ENCODE results near the gene RBM48.
"Not testable (repeated sequence)": the region's sequence is repeated elsewhere in the genome, so short reads cannot be mapped to it uniquely, and the experiment has no call there.

RBM48 gene

DNA sequence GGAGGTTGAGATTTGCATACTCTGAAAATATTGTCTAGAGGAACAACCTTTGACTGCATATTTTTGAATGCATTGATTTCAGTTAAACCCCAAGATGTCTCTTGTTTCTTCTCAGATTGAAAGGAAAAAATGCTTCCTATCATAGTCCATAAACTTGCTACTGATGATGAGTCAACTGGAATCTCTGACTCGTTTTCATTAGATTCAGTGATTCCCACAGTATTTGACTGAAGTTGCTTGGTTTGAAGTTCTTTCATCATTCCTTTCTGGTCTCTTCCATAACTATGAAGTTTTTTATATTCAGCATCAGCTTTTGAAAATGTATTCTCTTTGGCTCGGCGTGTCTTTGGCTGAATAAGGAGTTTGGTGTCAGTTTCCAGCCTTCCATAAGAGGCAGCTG is 11.0 kb upstream of the RBM48 start:
- no peaks in the 10 kb centered on the region for H3K9me3 Mint-ChIP-seq
- H3K36me3 Mint-ChIP-seq = peaks cover 38% of the 10 kb centered on the region
- H3K27me3 Mint-ChIP-seq = no peaks in the 10 kb centered on the region
- no peaks in the 10 kb centered on the region for H3K4me1 Mint-ChIP-seq
- no peak overlapping the region for H3K4me3 Mint-ChIP-seq
- ATAC-seq = no peak
- H3K27ac Mint-ChIP-seq = no peak overlapping the region

DNA sequence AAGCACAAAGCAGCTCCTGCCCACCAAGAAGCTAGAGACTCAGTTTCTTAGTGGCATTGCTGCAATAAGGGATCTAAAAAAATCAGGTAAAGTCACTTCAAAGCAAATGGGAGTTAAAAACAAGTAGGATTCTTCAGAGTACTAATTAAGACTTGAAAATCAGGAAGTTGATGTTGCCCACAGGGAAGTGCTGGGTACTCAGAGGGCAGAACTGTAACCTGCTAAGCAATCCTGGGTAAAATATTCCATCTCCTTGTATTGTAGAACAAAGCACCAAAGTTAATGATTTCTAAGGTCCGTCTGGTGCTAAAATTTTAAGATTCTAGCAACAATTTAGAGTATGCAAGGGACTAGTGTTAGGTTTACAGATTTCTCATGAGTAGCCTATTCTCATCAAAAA is 8.6 kb upstream of the RBM48 start:
- Mint-ChIP-seq H3K4me1 (no peaks in the 10 kb centered on the region), H3K36me3 (peaks cover 27% of the 10 kb centered on the region), H3K27ac (no peak overlapping the region), H3K4me3 (no peak overlapping the region), H3K27me3 (no peaks in the 10 kb centered on the region), H3K9me3 (no peaks in the 10 kb centered on the region)
- no peak for ATAC-seq

DNA sequence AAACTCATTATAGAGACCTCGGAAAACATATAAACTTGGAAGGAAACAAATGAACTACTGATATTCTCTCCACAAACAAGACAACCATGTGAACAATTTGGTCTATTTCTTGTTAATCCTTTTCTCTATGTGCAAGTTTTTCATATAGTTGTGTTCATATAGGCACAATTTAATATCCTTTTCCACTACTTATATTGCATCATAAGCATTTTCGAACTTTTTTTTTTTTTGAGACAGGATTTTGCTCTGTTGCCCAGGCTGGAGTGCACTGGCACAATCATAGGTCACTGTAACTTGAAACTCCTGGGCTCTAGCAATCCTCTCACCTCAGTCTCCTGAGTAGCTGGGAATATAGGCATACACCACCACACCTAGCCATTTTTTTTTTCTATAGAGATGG is 5.5 kb upstream of the RBM48 start:
- H3K27me3 Mint-ChIP-seq = no peaks in the 10 kb centered on the region
- H3K4me3 Mint-ChIP-seq = no peak overlapping the region
- H3K36me3 Mint-ChIP-seq = peaks cover 8% of the 10 kb centered on the region
- H3K4me1 Mint-ChIP-seq = peaks cover 15% of the 10 kb centered on the region
- no peaks in the 10 kb centered on the region for H3K9me3 Mint-ChIP-seq
- no peak for ATAC-seq
- H3K27ac Mint-ChIP-seq = no peak overlapping the region

DNA sequence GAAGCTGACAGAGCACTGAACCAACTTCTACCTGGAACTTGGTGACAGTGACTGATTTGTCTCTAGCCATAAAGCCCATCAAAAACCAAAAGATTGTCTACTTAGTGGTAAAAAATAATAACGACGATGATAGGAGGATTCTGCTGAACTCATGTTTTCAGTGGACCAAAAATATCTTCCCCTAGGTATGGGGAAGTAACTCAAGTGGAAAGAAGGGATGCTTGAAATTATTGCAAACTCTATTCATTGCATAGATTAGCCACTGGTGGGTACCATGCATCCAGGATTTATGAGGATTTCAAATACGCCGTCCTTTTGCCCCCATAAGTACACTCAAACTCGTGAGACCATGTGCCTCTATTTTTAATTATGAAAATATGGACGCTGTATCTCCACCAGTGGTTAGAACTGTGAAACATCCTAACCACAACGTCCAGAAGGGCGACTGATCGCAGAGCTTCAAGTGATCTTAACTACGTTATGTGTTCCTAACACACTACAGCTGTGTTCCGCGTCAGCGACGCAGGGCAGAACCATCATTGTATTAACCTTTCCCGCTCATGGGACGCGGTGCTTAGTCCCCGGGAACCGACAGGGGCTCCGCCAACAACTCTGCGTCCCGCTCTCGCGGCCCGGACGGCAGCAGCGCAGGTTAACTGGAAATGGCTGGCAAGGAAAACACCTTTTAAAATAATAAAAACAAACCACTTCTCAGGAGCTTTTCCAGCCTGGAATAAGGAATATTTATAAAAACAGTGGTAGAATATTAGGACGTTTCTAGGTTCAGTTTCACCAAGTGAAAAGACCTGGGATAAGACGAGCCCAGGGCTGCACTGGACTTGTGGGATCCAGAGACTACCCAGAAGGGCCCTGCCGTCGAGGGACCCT is 1.1 kb upstream of the RBM48 start:
- no peaks in the 10 kb centered on the region for H3K27me3 Mint-ChIP-seq
- H3K36me3 Mint-ChIP-seq = peaks cover 14% of the 10 kb centered on the region
- H3K9me3 Mint-ChIP-seq = no peaks in the 10 kb centered on the region
- peak; percentile 55 for ATAC-seq
- peak overlapping the region; percentile 77 for H3K4me3 Mint-ChIP-seq
- peaks cover 15% of the 10 kb centered on the region for H3K4me1 Mint-ChIP-seq
- H3K27ac Mint-ChIP-seq = peak overlapping the region; percentile 83

DNA sequence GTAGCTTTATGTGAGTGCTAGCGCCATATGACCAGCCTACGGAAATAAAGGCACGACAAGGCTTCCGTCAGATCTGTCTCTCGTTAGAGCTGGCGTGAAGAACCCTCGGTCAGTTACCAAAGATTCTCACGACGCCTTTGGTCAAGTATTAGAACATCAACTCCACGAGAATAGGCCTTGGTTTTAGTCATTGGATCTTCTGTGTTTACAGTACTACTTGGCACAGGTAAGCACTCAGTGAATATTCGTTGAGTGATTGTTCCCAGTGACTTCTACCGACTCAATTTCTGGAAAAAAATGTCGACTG is 316 bp downstream of the RBM48 start:
- H3K9me3 Mint-ChIP-seq = no peaks in the 10 kb centered on the region

DNA sequence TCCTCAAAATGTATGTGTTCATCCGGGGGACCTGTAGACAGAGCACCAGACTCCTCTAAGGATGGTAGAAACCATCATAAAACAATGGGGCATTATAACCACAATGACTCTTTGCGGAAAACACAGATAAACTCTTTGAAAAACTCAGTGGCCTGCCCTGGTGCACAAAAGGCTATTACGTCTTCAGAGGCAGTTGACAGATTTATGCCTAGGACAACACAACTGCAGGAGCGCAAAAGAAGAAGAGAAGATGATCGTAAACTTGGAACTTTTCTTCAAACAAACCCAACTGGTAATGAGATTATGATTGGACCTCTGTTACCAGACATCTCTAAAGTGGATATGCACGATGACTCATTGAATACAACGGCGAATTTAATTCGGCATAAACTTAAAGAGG is 6.0 kb downstream of the RBM48 start:
- H3K36me3 Mint-ChIP-seq = peaks cover 63% of the 10 kb centered on the region
- H3K4me3 Mint-ChIP-seq = no peak overlapping the region
- ATAC-seq = no peak
- no peak overlapping the region for H3K27ac Mint-ChIP-seq
- H3K9me3 Mint-ChIP-seq = no peaks in the 10 kb centered on the region
- H3K27me3 Mint-ChIP-seq = no peaks in the 10 kb centered on the region
- H3K4me1 Mint-ChIP-seq = peaks cover 14% of the 10 kb centered on the region

More for the DNA sequence above, 316 bp downstream of the RBM48 start:
- peak overlapping the region; percentile 83 for H3K27ac Mint-ChIP-seq
- peak overlapping the region; percentile 77 for H3K4me3 Mint-ChIP-seq
- no peaks in the 10 kb centered on the region for H3K27me3 Mint-ChIP-seq
- ATAC-seq = no peak
- H3K4me1 Mint-ChIP-seq = peaks cover 15% of the 10 kb centered on the region
- H3K36me3 Mint-ChIP-seq = peaks cover 28% of the 10 kb centered on the region

DNA sequence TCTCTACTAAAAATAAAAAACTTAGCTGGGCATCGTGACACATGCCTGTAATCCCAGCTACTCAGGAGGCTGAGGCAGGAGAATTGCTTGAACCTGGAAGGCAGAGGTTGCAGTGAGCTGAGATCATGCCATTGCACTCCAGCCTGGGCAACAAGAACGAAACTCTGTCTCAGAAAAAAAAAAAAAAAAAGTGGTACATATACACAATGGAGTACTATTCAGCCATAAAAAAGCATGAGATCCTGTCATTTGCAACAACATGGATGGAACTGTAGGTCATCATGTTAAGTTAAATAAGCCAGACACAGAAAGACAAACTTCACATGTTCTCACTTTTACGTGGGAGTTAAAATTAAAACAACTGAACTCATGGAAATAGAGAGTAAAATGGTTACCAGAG is 14.9 kb downstream of the RBM48 start:
- not testable (repeated sequence) for H3K4me3 Mint-ChIP-seq, H3K9me3 Mint-ChIP-seq, H3K27ac Mint-ChIP-seq, ATAC-seq, H3K4me1 Mint-ChIP-seq, H3K27me3 Mint-ChIP-seq, H3K36me3 Mint-ChIP-seq

DNA sequence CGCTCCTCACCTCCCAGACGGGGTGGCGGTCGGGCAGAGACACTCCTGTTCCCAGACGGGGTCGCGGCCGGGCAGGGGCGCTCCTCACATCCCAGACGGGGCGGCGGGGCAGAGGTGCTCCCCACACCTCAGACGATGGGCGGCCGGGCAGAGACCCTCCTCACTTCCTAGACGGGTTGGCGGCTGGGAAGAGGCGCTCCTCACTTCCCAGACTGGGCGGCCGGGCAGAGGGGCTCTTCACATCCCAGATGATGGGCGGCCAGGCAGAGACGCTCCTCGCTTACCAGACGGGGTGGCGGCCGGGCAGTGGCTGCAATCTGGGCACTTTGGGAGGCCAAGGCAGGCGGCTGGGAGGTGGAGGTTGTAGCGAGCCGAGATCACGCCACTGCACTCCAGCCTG is 16.5 kb downstream of the RBM48 start:
- not testable (repeated sequence) for ATAC-seq, H3K9me3 Mint-ChIP-seq, H3K36me3 Mint-ChIP-seq, H3K4me1 Mint-ChIP-seq, H3K27ac Mint-ChIP-seq, H3K27me3 Mint-ChIP-seq, H3K4me3 Mint-ChIP-seq

DNA sequence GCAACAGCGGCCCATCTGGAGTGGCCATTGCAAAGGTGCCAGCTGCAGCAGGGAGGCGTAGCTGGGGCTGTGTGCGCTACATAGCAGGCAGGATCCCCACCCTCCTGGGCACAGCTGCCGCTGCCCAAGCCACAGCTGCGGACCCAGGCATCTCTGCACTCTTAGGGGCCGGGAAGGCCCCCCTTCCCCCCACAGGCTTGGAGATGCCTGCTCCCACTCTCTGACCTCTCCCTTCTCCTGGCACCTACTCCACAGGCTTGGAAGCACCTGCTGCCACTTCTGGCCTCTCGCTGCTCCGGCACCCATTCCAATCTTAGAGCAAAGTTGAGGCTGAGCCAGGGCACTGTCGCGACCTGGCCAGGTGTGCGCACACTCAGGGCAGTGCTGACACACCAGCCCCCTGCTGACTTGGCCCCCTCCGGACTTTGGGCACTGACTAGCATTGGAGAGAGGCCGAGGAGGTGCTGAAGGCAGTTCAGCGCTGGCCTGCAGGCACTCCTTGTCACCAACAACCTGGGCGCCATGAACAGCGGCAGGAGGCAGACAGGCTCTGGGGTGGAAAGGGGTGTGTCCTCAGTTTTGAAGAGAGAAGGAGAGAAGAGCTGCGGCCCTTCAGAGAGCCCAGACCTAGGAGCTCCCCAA is 18.4 kb downstream of the RBM48 start:
- Mint-ChIP-seq H3K36me3 (no peaks in the 10 kb centered on the region), H3K9me3 (peaks cover under 1% of the 10 kb centered on the region), H3K27me3 (no peaks in the 10 kb centered on the region), H3K4me1 (no peaks in the 10 kb centered on the region), H3K27ac (no peak overlapping the region), H3K4me3 (no peak overlapping the region)
- no peak for ATAC-seq

DNA sequence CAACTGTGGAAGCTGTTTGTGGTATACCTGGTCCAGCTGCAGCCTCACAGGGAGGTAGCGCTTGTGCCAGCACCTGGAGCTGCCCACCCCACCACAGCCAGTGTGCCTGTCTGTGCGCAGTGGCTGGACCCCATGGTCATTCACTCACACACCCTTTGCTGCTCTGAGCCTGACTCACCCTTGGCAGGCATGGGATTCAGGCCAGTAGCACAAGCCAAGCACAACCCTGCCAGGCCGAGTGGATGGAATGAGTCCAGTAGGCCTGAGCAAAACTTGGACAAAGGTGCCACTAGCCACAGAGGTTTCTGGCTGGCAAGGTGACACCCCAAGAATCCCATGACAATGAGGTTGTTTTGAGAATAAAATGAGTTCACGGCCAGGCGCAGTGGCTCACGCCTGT is 19.0 kb downstream of the RBM48 start:
- Mint-ChIP-seq H3K36me3 (no peaks in the 10 kb centered on the region), H3K27ac (no peak overlapping the region), H3K9me3 (no peaks in the 10 kb centered on the region), H3K4me1 (no peaks in the 10 kb centered on the region), H3K4me3 (no peak overlapping the region), H3K27me3 (no peaks in the 10 kb centered on the region)
- ATAC-seq = no peak

DNA sequence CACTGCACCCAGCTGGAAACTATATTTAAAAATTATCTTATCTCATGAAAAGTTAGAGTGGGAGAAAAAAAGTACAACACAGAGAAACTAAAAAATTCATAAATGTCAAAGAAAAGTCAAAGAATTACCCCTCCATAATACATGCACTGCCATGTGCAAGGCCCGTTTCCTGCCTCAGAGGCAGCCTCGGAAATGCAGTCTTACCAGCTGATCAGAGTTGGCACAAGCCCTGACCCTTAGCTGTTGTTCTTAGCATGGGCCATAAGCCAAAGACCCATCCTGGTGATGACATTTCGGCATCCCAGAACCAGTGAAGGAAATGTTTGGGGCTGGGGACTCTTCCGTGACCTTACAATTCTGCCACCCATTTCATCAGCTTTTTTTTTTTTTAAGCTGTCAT is 21.6 kb downstream of the RBM48 start:
- H3K4me1 Mint-ChIP-seq = no peaks in the 10 kb centered on the region
- no peak overlapping the region for H3K4me3 Mint-ChIP-seq
- H3K36me3 Mint-ChIP-seq = no peaks in the 10 kb centered on the region
- no peak for ATAC-seq
- no peak overlapping the region for H3K27ac Mint-ChIP-seq
- H3K9me3 Mint-ChIP-seq = no peaks in the 10 kb centered on the region
- no peaks in the 10 kb centered on the region for H3K27me3 Mint-ChIP-seq

DNA sequence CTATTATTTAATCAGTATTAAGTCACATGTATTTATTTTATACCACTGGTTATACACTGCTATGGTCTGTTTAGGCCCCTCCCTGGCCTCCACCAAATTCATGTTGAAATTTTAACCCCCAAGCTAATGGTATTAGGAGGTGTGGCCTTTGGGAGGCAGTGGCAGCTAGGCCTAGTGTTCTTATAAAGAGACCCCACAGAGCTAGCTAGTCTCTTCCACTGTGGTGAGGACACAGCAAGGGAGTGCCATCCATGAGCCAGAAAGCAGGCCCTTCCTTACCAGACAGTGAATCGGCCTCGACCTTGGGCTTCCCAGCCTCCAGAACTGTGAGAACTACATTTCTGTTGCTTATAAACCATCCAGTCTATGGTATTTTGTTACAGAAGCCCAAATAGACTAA is 28.7 kb downstream of the RBM48 start:
- Mint-ChIP-seq H3K9me3 (no peaks in the 10 kb centered on the region), H3K27ac (no peak overlapping the region), H3K27me3 (no peaks in the 10 kb centered on the region), H3K36me3 (peaks cover 9% of the 10 kb centered on the region), H3K4me1 (no peaks in the 10 kb centered on the region), H3K4me3 (no peak overlapping the region)
- no peak for ATAC-seq

DNA sequence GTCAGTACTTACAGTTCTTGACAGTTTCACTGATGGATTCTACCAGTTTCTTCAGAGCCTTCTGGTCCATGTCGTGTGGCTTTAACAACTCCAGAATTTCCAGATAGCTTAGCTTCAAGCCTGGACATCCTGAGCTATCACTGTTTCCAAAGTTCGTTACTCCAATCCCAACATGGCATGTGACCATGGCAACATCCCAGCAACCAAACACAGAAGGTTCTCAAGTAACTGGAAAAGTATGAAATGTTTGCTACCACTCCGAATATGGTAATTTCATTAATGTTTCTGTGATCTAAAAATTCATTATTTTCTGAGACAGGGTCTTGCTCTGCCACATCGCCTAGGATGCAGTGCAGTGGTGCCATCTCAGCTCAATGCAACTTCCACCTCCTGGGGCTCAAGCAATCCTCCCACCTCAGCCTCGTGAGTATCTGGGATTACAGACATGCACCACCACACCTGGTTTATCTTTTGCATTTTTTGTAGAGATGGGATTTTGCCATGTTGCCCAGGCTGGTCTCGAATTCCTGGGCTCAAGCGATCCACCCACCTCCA is 29.3 kb downstream of the RBM48 start:
- no peak for ATAC-seq
- Mint-ChIP-seq H3K4me3 (no peak overlapping the region), H3K36me3 (peaks cover 13% of the 10 kb centered on the region), H3K27ac (peak overlapping the region; percentile 46), H3K27me3 (no peaks in the 10 kb centered on the region), H3K4me1 (no peaks in the 10 kb centered on the region), H3K9me3 (no peaks in the 10 kb centered on the region)

DNA sequence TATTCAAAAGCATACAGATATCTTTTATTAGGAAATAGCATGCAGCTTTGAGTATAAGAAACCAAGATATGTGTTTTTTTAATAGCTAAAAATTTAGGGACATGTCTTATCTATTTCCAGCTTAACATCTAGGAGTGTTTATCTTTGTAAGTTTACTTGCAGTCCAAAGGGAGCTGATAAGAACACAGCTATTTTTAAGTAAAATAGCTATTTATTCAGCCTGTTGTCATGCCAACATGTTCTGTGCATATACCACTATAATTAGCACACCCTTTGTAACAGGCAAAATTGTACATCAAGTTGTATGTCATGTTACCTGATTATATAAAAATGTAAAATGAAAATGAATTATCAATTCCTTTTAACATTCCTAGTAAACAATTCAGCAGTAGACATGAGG is 32.0 kb downstream of the RBM48 start:
- Mint-ChIP-seq H3K27ac (no peak overlapping the region), H3K4me1 (no peaks in the 10 kb centered on the region), H3K27me3 (no peaks in the 10 kb centered on the region), H3K4me3 (no peak overlapping the region), H3K36me3 (peaks cover 36% of the 10 kb centered on the region), H3K9me3 (no peaks in the 10 kb centered on the region)
- no peak for ATAC-seq

DNA sequence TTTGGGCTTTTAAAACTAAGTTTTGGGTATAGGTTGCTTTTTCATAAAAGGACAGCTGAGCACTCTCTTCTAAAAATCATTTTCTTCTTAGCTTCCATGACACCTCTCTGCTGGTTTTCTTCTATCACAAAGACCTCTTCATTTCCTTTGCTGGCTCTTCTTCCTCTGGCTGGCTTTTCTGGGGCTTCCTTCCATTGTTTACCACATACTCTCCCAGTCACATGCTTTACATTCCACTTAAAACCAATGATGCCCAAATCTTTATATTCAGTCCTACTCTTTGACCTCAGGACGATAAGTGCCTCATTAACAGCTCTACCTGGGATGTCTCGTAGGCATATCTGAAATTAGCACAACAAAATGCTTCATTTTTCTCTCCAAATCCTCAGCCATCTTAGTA is 34.8 kb downstream of the RBM48 start:
- peaks cover 42% of the 10 kb centered on the region for H3K36me3 Mint-ChIP-seq
- H3K4me3 Mint-ChIP-seq = no peak overlapping the region
- no peaks in the 10 kb centered on the region for H3K27me3 Mint-ChIP-seq
- no peaks in the 10 kb centered on the region for H3K4me1 Mint-ChIP-seq
- H3K9me3 Mint-ChIP-seq = no peaks in the 10 kb centered on the region
- no peak for ATAC-seq
- peak overlapping the region; percentile 5 for H3K27ac Mint-ChIP-seq

DNA sequence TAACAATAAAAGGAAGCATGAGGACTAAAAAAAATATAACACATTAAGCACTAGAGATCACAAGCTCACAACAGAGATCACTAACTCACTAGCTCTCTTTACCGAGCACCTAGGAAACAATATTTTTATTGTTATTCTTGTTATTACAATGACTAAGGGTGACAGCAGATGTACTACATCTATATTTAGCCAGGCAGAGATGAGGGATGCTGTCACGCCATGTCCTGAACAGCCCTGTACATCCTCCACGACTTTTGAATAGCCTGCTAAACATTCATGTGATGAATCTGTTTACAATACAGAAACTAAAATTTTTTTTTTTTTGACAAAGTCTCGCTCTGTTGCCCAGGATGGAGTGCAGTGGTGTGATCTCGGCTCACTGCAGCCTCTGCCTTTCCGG is 38.9 kb downstream of the RBM48 start:
- Mint-ChIP-seq H3K36me3 (peaks cover 59% of the 10 kb centered on the region), H3K27ac (no peak overlapping the region), H3K9me3 (no peaks in the 10 kb centered on the region), H3K4me3 (no peak overlapping the region), H3K4me1 (no peaks in the 10 kb centered on the region), H3K27me3 (no peaks in the 10 kb centered on the region)
- no peak for ATAC-seq
